Measurements from ENCODE around the gene CNOT4. TPM values are rescaled to one million over a fixed set of nuclear protein-coding genes. Genes with fewer than 3 reads are reported as not detected.

The CNOT4 gene
- total and polyA plus RNA-seq, 2 of the 8 experiments (the other 6 are each of a cell fraction or from before 2014, with no cell fraction given) = 10.9 to 25.8 TPM

- TF ChIP-seq USF2 (IDR thresholded peaks at IDR 0.05; ENCODE audit: low read length) (no peak), POLR2A (IDR thresholded peaks at IDR 0.05; ENCODE audit: control extremely low read depth in 1 of 2, low read depth in 2 of 2, low read length in 2 of 2) (no peak), RXRA (IDR thresholded peaks at IDR 0.05; ENCODE audit: insufficient read depth, low read depth, low read length) (no peak), TAF1 (IDR thresholded peaks at IDR 0.05; ENCODE audit: low read depth, low read length) (no peak), MAFK (IDR thresholded peaks at IDR 0.05; ENCODE audit: low read depth, low read length) (no peak), CHD1 (IDR thresholded peaks at IDR 0.05; ENCODE audit: low read depth, low read length) (no peak), SIN3A (conservative IDR thresholded peaks at IDR 0.05 in 1 of 2, IDR thresholded peaks at IDR 0.05 in 1 of 2; ENCODE audit: low read depth in 1 of 2, low read length in 2 of 2) (no peak), RBBP5 (IDR thresholded peaks at IDR 0.05; ENCODE audit: borderline replicate concordance, low read depth, low read length) (no peak), JUN (IDR thresholded peaks at IDR 0.05; ENCODE audit: low read depth, low read length) (no peak), CBX8 (IDR thresholded peaks at IDR 0.05; ENCODE audit: borderline replicate concordance, low read depth, low read length) (no peak)
Observed at GRCh38 chr7:135514856-135515255, 5.0 kb upstream of the CNOT4 start (continued).
